IPS-15b (cell line): ENCODE results near the gene ADAMTS16.

ENCODE experiments used
- H3K27me3 ChIP-seq: one replicate; pipeline ENCODE4 v1.6.1; 2013; ENCODE audit warnings: low read length; ENCODE audit not compliant: control insufficient read depth, insufficient read depth
- H3K36me3 ChIP-seq: one replicate; pipeline ENCODE4 v1.6.1; 2013; ENCODE audit warnings: low read length; ENCODE audit not compliant: control insufficient read depth, insufficient read depth
- H3K4me1 ChIP-seq: one replicate; pipeline ENCODE4 v1.6.1; 2013; ENCODE audit warnings: mild to moderate bottlenecking, low read length; ENCODE audit not compliant: control insufficient read depth, insufficient read depth
- H3K4me3 ChIP-seq: one replicate; pipeline ENCODE4 v1.5.1; 2013; ENCODE audit warnings: low read depth, low read length
- H3K9ac ChIP-seq: one replicate; pipeline ENCODE4 v1.6.1; 2013; ENCODE audit warnings: low read depth, mild to moderate bottlenecking, low read length
- H3K9me3 ChIP-seq: one replicate; pipeline ENCODE4 v1.6.1; 2013; ENCODE audit warnings: mild to moderate bottlenecking, low read length; ENCODE audit not compliant: control insufficient read depth, insufficient read depth

Gene ADAMTS16

GRCh38 chr5:5327126-5327525 is 187.0 kb downstream of the ADAMTS16 start:
- peaks cover 3% of the 10 kb centered on the region for H3K4me1 ChIP-seq
- peaks cover 4% of the 10 kb centered on the region for H3K36me3 ChIP-seq
- no peak overlapping the region for H3K4me3 ChIP-seq
- H3K27me3 ChIP-seq, result no peaks in the 10 kb centered on the region
- no peak overlapping the region for H3K9ac ChIP-seq
- H3K9me3 ChIP-seq, result no peaks in the 10 kb centered on the region

GRCh38 chr5:5330728-5331452 is 190.8 kb downstream of the ADAMTS16 start:
- H3K36me3 ChIP-seq, result no peaks in the 10 kb centered on the region
- peaks cover 3% of the 10 kb centered on the region for H3K4me1 ChIP-seq
- H3K9ac ChIP-seq, result no peak overlapping the region
- H3K27me3 ChIP-seq, result no peaks in the 10 kb centered on the region
- no peaks in the 10 kb centered on the region for H3K9me3 ChIP-seq
- H3K4me3 ChIP-seq, result no peak overlapping the region

- no peaks in the 10 kb centered on the region for H3K36me3 ChIP-seq
- H3K4me1 ChIP-seq, result no peaks in the 10 kb centered on the region
- H3K4me3 ChIP-seq, result no peak overlapping the region
- no peaks in the 10 kb centered on the region for H3K27me3 ChIP-seq
- H3K9me3 ChIP-seq, result no peaks in the 10 kb centered on the region
- H3K9ac ChIP-seq, result no peak overlapping the region
Observed at GRCh38 chr5:5331848-5332247, 191.7 kb downstream of the ADAMTS16 start.

- H3K4me1 ChIP-seq, result no peaks in the 10 kb centered on the region
- H3K4me3 ChIP-seq, result no peak overlapping the region
- H3K9me3 ChIP-seq, result no peaks in the 10 kb centered on the region
- H3K36me3 ChIP-seq, result no peaks in the 10 kb centered on the region
- H3K27me3 ChIP-seq, result no peaks in the 10 kb centered on the region
- no peak overlapping the region for H3K9ac ChIP-seq
Observed at GRCh38 chr5:5332287-5332686, 192.2 kb downstream of the ADAMTS16 start.

- Histone ChIP-seq H3K4me1 (peaks cover 1% of the 10 kb centered on the region), H3K27me3 (no peaks in the 10 kb centered on the region), H3K9ac (no peak overlapping the region), H3K4me3 (no peak overlapping the region), H3K36me3 (no peaks in the 10 kb centered on the region), H3K9me3 (no peaks in the 10 kb centered on the region)
Observed at GRCh38 chr5:5335107-5335506, 195.0 kb downstream of the ADAMTS16 start.

GRCh38 chr5:5335700-5336264 is 195.7 kb downstream of the ADAMTS16 start:
- H3K4me1 ChIP-seq, result peaks cover 2% of the 10 kb centered on the region
- no peaks in the 10 kb centered on the region for H3K9me3 ChIP-seq
- no peak overlapping the region for H3K4me3 ChIP-seq
- no peaks in the 10 kb centered on the region for H3K27me3 ChIP-seq
- H3K9ac ChIP-seq, result no peak overlapping the region
- H3K36me3 ChIP-seq, result no peaks in the 10 kb centered on the region

- H3K4me1 ChIP-seq, result peaks cover 6% of the 10 kb centered on the region
- H3K36me3 ChIP-seq, result no peaks in the 10 kb centered on the region
Observed at GRCh38 chr5:5339257-5339656, 199.1 kb downstream of the ADAMTS16 start.

GRCh38 chr5:5340206-5340729 is 200.1 kb downstream of the ADAMTS16 start:
- H3K36me3 ChIP-seq, result no peaks in the 10 kb centered on the region
- H3K27me3 ChIP-seq, result no peaks in the 10 kb centered on the region
- H3K9me3 ChIP-seq, result no peaks in the 10 kb centered on the region
- no peak overlapping the region for H3K4me3 ChIP-seq
- no peak overlapping the region for H3K9ac ChIP-seq
- H3K4me1 ChIP-seq, result peaks cover 9% of the 10 kb centered on the region

More at GRCh38 chr5:5339257-5339656, 199.1 kb downstream of the ADAMTS16 start:
- no peak overlapping the region for H3K9ac ChIP-seq
- no peaks in the 10 kb centered on the region for H3K9me3 ChIP-seq
- no peaks in the 10 kb centered on the region for H3K27me3 ChIP-seq
- no peak overlapping the region for H3K4me3 ChIP-seq

GRCh38 chr5:5341531-5342292 is 201.6 kb downstream of the ADAMTS16 start:
- Histone ChIP-seq H3K9ac (no peak overlapping the region), H3K9me3 (no peaks in the 10 kb centered on the region), H3K27me3 (no peaks in the 10 kb centered on the region), H3K36me3 (no peaks in the 10 kb centered on the region), H3K4me3 (no peak overlapping the region), H3K4me1 (peaks cover 9% of the 10 kb centered on the region)

- Histone ChIP-seq H3K27me3 (no peaks in the 10 kb centered on the region), H3K4me1 (peaks cover 9% of the 10 kb centered on the region), H3K9me3 (no peaks in the 10 kb centered on the region)
Observed at GRCh38 chr5:5342784-5343183, 202.7 kb downstream of the ADAMTS16 start.

GRCh38 chr5:5343568-5343967 is 203.4 kb downstream of the ADAMTS16 start:
- Histone ChIP-seq H3K4me1 (peaks cover 9% of the 10 kb centered on the region), H3K4me3 (no peak overlapping the region), H3K27me3 (no peaks in the 10 kb centered on the region), H3K9ac (no peak overlapping the region), H3K36me3 (no peaks in the 10 kb centered on the region), H3K9me3 (no peaks in the 10 kb centered on the region)

More at GRCh38 chr5:5342784-5343183, 202.7 kb downstream of the ADAMTS16 start:
- Histone ChIP-seq H3K4me3 (no peak overlapping the region), H3K9ac (no peak overlapping the region), H3K36me3 (no peaks in the 10 kb centered on the region)
